ENCODE data around the gene SLC4A1.

The SLC4A1 gene

DNA sequence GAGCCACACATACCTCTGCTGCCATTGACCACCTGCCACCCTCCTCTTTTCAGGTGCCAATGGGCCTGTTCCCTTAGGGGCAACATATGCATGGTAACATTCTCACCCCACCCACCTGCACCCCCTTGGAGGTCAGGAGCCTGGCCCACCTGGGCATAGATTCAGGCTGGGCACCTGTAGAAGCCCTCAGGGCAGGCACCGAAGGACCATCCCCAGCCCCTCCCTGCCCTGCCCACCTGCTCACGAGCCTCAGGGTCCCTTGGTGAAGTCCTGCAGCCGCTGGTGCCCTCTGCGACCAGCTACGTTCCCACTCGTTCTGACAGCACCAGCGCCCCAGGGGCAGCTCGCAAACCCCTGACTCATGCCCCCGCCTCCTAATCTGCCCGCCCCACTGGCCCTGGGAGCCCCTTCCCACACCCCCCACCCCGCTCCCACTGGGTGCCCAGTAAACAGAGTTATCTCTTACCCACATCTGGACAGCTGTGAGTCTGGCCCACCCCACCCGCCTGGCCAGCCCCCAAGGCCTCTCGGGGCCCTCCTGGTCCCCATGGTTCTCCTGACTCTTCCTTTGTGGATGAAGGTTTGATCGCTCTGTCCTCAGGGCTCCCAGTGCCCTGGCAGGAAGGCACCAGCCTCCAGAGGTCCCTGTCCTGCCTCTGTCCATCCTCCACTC lies at the start of gene SLC4A1:
Gene SLC4A1 (minus strand): TSS at position 318 of the 673 bp plus-strand sequence. CDS start 5,269 bp downstream, outside the sequence.
- DNase-seq (ENCODE audit: low read depth in 2 of 2), result no peak

- DNase-seq (ENCODE audit: low read depth in 2 of 2), result no peak
Observed at GRCh38 chr17:44317545-44317944, 49.6 kb upstream of the SLC4A1 start.

GRCh38 chr17:44315760-44316731 lies 48.1 kb upstream of the SLC4A1 start:
- DNase-seq (ENCODE audit: low read depth in 2 of 2), result no peak

DNA sequence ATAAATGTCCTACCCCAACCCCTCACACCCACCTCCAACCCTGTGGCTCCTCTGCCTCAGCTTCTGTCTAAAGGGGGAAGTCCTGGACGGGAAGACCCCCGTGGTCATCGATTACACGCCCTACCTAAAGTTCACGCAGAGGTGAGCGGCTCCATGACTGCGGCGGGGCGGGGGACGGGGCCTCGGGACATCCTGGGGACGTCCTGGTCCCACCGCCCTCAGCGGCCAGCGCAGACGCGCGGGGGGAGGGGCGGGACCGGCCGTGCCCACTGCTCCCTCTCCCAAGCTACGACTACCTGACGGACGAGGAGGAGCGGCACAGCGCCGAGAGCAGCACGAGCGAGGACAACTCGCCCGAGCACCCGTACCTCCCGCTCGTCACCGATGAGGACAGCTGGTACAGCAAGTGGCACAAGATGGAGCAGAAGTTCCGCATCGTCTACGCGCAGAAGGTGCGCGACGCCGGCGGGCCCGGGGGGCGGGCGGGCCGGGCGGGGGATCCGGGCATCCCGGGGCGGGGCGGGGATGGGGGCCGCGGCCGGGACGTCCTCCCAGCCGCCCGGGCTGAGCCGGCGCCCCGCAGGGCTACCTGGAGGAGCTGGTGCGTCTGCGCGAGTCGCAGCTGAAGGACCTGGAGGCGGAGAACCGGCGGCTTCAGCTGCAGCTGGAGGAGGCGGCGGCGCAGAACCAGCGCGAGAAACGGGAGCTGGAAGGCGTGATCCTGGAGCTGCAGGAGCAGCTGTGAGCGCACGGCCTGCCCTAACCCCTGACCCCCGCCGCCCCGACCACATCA lies 47.1 kb upstream of the SLC4A1 start:
- DNase-seq (ENCODE audit: low read depth in 2 of 2), result peak; percentile 27 to 40

- DNase-seq (ENCODE audit: low read depth in 2 of 2), result no peak
Observed at GRCh38 chr17:44314524-44314868, 46.6 kb upstream of the SLC4A1 start.

GRCh38 chr17:44314031-44314430 lies 46.1 kb upstream of the SLC4A1 start:
- DNase-seq (ENCODE audit: low read depth in 2 of 2), result no peak

- no peak for DNase-seq (ENCODE audit: low read depth in 2 of 2)
Observed at GRCh38 chr17:44312396-44313104, 44.6 kb upstream of the SLC4A1 start.

GRCh38 chr17:44311562-44312181 lies 43.7 kb upstream of the SLC4A1 start:
- DNase-seq (ENCODE audit: low read depth in 2 of 2), result no peak

DNA sequence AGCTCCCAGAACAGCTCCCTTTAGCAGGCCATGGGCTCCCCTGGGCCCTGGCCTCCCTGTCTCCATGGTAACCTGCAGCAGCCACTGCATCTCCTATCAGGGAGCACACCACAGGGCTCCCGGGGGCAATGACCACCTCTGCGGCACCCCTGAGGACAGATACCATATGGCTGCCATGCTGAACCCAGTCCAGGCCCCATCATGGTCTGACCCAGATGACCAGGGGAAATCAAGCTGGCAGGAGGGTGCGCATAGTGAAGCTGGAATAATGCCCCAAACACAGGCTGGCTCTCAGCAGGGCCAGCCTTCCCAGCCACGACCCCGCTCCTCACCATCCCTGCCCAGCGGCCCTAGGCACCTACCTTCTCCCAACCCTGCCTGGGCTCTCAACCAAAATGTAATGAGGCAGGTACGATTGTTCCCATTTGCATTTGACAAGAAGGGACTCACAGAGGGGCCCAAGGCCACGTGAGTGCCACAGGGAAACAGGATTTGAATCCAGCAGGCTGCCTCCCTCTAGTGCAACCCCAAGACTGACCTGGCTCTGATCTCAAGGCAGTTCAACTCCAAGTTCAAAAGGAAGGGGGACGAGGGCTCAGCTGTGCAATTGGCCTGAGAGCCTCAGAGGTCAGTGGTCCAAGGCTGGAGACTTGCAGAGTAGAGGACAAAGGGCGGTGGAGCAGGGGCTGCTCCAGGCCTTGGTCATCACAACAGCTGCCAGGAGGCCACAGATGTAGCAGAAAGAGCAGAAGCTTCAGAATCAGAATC lies 42.9 kb upstream of the SLC4A1 start:
- no peak for DNase-seq (ENCODE audit: low read depth in 2 of 2)

DNA sequence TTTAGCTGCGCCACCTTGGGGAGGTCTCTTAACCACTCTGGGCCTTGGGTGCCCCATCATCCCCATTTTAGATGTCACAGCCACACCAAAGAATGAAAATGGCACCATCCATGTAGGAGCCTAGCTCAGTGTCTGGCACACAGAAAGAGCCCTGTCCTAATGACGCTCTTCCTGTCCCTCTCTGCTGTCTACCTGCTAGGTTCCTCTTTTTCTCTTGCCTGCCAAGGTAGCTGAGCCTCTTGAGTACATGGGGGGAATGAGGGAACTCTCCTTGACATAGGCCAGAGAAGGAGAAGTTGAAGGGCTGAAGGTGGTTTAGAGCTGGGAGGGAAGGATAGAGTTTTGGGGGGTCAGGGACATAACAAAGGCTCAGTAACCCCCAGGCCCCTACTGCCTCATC lies 42.3 kb upstream of the SLC4A1 start:
- no peak for DNase-seq (ENCODE audit: low read depth in 2 of 2)

DNA sequence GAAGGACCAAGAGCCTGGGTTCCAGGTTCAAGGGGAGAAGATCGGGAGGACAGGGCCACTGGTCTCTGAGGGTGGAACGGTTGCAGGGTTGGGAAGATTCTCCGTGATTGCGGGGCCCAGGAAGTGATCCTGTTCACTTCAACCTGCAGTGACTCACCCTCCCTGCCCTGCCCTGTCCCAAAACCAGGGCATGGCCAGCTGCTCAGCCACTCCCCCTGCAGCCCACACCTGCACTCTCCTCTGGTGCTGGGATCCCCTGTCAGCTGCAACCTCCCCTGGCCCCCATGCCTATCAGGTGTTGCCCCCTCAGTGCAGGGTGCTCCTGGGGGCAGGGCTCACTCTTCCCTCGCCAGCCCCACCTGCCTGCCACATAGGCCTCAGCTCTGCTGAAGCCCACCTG lies 41.5 kb upstream of the SLC4A1 start:
- DNase-seq (ENCODE audit: low read depth in 2 of 2), result no peak

DNA sequence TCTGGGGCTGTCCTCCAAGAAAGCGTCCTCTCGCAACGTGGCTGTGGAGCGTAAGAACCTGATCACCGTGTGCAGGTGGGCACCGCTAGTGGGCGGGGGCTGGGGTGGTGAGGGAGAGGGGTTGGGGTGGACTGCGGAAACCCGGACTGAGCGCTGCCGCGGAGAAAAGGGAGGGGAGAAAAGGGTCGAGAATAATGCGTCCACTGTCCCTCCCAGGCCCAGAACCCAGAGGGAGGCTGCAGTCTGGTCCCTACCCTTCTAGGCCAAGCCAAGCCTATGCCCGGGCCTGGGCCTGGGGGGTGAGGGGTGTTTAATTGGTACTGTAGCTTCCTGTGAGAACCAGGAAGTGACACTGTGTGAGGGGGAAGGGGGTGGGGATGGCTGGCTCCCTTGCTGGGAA lies 40.9 kb upstream of the SLC4A1 start:
- no peak for DNase-seq (ENCODE audit: low read depth in 2 of 2)

DNA sequence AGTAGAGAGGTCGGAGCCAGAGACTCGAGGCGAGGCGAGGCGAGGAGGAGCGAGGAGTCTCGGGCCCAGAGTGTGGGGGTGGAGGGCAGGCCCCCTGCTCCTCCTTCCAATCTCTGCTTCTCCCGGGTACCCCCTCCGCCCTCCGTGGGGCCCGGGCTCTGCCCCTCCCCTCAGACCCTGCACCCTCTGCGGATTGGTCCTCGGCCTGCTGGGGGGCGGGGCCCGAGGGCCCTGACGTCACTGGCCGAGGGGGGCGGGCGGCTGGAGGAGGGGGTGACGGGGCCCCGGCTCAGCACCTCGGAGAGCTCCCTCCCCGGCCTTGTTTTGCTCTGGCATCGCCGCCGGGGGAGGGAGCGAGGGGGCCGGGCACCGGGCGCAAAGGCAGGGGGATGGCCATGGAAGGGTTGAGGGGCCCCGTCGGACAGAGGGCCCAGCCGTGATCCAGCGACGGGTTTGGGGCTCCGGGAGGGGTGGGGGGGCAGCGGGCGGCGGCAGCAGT lies 40.4 kb upstream of the SLC4A1 start, which contains the start of gene RUNDC3A:
Gene RUNDC3A (plus strand): TSS at position 282 of the 499 bp plus-strand sequence. CDS start 232 bp downstream, outside the sequence.
- DNase-seq (ENCODE audit: low read depth in 2 of 2), result peak; percentile 65 to 75

DNA sequence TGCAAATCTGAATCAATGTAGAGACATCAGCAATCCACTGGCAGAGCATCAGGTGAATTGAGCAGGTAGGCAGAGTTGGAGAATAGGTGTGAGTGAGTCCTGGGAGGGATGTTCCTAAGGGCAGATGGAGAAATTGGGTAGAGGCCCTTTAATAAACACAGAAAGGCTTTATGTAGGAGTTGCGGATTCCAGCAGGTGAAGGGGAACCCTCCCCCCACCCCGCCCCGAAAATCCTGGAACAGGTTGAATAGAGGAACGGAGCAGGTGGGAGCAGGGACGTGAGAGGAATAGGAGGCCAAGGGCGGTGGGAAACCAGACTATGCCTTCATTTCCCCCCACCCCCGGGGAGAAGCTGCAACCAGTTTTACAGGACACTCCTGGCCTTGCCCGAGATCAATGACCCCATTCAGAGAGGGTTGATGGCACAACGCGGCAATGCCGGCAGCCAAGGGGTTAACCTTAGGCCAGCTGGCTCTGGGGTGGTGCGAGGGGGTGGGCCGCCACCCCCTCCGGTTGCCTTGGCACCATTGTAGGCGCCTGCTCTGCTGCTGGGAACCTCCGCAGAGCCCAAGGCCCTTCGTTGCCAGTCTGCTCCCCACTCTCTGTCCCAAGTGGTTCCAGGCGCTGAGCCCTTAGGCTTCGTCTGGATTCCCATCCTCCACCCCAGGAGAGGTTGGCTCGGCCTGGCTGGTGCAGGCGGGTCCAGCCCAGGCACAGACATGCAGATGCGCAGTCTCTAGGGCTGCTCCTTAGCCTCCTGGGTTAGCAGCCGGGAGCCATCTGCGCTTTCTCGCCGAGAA lies 39.7 kb upstream of the SLC4A1 start:
- DNase-seq (ENCODE audit: low read depth in 2 of 2), result no peak

DNA sequence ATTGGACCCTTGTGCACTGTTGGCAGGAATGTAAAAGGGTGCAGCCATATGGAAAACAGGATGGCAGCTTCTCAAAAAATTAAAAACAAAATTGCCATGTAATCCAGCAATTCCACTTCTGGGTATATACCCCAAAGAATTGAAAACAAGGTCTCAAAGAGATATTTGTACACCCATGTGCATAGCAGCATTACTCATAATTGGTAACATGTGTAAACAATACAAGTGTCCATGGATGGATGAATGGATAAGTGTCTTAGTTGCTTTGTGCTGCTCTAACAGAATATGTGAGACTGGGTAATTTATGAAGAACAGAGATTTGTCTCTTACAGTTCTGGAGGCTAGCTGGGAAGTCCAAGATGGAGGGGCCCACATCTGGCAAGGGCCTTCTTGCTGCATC lies 36.7 kb upstream of the SLC4A1 start:
- DNase-seq (ENCODE audit: low read depth in 2 of 2), result no peak

GRCh38 chr17:44297975-44298374 lies 30.0 kb upstream of the SLC4A1 start:
- DNase-seq (ENCODE audit: low read depth in 2 of 2), result no peak

GRCh38 chr17:44293509-44294226 lies 25.7 kb upstream of the SLC4A1 start:
- no peak for DNase-seq (ENCODE audit: low read depth in 2 of 2)

DNA sequence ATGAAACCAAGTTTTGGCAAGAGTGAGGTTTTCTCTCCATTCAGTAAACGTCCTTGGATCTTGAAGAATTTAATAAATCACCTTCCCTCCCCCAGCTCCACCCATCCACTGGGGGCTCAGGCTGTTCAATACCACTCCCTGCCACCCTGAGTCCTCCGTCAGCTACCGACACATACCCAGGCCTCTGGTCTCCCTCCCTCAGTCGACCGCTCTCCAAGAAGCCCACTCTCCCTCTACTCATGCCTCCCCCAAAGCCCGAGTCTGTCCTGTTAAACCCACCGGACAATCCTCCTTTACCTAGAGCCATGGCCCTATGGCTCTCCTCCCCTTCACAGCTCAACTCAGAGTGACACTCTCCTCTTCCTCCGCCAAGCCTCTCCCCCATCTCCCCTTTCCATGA lies 19.7 kb upstream of the SLC4A1 start:
- no peak for DNase-seq (ENCODE audit: low read depth in 2 of 2)

GRCh38 chr17:44284024-44284400 lies 16.1 kb upstream of the SLC4A1 start:
- no peak for DNase-seq (ENCODE audit: low read depth in 2 of 2)

Data from stimulated activated CD4-positive, alpha-beta T cell treated with anti-CD3 and anti-CD28 coated beads, Interleukin-12 subunit alpha, Interleukin-12 subunit beta, amount 100 ng/mL, for 24 hours (primary cell).